ENCODE results near the gene TARS1.

Gene TARS1

DNA sequence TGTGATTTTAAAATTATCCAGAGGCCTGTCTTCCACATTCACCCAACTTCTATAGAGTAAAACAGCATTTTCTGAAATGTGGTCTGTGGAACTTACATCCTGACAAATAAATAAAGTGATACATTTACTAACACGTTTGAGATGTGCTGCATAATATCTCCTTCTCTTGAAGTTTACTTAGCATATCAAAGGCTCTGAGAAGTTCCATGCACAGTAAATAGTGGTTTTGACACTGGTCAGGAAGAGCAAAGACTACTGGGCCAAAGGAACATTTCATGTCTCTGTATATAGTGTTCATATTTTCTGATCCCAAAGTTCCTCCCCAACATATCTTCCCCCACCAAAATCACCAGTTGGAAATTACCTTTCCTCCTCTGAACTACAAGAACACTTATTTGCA is 30.5 kb upstream of the TARS1 start (continued):
- TF ChIP-seq, protein P1, sequence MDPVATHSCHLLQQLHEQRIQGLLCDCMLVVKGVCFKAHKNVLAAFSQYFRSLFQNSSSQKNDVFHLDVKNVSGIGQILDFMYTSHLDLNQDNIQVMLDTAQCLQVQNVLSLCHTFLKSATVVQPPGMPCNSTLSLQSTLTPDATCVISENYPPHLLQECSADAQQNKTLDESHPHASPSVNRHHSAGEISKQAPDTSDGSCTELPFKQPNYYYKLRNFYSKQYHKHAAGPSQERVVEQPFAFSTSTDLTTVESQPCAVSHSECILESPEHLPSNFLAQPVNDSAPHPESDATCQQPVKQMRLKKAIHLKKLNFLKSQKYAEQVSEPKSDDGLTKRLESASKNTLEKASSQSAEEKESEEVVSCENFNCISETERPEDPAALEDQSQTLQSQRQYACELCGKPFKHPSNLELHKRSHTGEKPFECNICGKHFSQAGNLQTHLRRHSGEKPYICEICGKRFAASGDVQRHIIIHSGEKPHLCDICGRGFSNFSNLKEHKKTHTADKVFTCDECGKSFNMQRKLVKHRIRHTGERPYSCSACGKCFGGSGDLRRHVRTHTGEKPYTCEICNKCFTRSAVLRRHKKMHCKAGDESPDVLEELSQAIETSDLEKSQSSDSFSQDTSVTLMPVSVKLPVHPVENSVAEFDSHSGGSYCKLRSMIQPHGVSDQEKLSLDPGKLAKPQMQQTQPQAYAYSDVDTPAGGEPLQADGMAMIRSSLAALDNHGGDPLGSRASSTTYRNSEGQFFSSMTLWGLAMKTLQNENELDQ (tag by site-specific recombination; IDR thresholded peaks at IDR 0.05; ENCODE audit: low read depth), result no peak
- TF ChIP-seq ZFP37 (tag by site-specific recombination; IDR thresholded peaks at IDR 0.05), result no peak
- TF ChIP-seq ZNF768 (tag by site-specific recombination; IDR thresholded peaks at IDR 0.05), result no peak
- TF ChIP-seq ZNF292 (tag by site-specific recombination; IDR thresholded peaks at IDR 0.05; ENCODE audit: borderline replicate concordance, low read depth), result no peak

DNA sequence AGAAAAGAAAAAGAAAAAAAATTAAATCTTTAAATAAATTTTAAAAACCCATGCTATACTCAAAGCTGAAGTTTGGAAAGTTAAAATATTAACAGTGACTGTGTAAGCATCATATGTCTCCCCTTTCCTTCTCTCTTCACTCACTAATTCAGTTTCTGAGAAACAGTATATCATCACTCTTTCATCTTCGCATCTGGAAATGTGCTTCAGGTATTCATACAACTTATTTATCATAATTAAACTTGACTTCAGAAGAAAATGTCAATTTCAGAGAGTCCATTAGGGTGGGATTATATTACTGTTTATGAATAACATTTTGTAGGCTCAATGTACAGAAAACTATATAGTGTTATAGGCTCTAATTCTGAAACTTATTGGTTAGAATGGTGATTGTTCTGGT is 29.3 kb upstream of the TARS1 start:
- Histone ChIP-seq H3K4me3 (ENCODE audit: low read depth, low read length) (no peak overlapping the region), H3K9me3 (ENCODE audit: control insufficient read depth, insufficient read depth, low read depth, low read length) (no peaks in the 10 kb centered on the region), H3K27ac (ENCODE audit: extremely low read depth, low read depth, low read length) (no peak overlapping the region), H3K4me1 (ENCODE audit: control insufficient read depth, insufficient read depth, low read length) (no peaks in the 10 kb centered on the region), H3K36me3 (ENCODE audit: control insufficient read depth in 2 of 2, insufficient read depth in 1 of 2, low read length in 2 of 2) (no peaks in the 10 kb centered on the region)
- ChIA-PET CTCF (no interaction called here), POLR2A (no interaction called here)
- TF ChIP-seq ZFP41 (tag by site-specific recombination; IDR thresholded peaks at IDR 0.05; ENCODE audit: borderline replicate concordance) (no peak), ZNF529 (tag by site-specific recombination; IDR thresholded peaks at IDR 0.05; ENCODE audit: insufficient replicate concordance) (no peak), ZNF155 (tag by site-specific recombination; IDR thresholded peaks at IDR 0.05) (no peak), PRDM1 (tag by site-specific recombination; IDR thresholded peaks at IDR 0.05) (no peak)
- TF ChIP-seq, protein P2, sequence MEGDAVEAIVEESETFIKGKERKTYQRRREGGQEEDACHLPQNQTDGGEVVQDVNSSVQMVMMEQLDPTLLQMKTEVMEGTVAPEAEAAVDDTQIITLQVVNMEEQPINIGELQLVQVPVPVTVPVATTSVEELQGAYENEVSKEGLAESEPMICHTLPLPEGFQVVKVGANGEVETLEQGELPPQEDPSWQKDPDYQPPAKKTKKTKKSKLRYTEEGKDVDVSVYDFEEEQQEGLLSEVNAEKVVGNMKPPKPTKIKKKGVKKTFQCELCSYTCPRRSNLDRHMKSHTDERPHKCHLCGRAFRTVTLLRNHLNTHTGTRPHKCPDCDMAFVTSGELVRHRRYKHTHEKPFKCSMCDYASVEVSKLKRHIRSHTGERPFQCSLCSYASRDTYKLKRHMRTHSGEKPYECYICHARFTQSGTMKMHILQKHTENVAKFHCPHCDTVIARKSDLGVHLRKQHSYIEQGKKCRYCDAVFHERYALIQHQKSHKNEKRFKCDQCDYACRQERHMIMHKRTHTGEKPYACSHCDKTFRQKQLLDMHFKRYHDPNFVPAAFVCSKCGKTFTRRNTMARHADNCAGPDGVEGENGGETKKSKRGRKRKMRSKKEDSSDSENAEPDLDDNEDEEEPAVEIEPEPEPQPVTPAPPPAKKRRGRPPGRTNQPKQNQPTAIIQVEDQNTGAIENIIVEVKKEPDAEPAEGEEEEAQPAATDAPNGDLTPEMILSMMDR (tag by site-specific recombination; IDR thresholded peaks at IDR 0.05), result no peak
- TF ChIP-seq, protein P3, sequence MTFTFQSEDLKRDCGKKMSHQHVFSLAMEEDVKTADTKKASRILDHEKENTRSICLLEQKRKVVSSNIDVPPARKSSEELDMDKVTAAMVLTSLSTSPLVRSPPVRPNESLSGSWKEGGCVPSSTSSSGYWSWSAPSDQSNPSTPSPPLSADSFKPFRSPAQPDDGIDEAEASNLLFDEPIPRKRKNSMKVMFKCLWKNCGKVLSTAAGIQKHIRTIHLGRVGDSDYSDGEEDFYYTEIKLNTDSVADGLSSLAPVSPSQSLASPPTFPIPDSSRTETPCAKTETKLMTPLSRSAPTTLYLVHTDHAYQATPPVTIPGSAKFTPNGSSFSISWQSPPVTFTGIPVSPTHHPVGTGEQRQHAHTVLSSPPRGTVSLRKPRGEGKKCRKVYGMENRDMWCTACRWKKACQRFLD (tag by site-specific recombination; IDR thresholded peaks at IDR 0.05), result no peak
- TF ChIP-seq, protein P4, sequence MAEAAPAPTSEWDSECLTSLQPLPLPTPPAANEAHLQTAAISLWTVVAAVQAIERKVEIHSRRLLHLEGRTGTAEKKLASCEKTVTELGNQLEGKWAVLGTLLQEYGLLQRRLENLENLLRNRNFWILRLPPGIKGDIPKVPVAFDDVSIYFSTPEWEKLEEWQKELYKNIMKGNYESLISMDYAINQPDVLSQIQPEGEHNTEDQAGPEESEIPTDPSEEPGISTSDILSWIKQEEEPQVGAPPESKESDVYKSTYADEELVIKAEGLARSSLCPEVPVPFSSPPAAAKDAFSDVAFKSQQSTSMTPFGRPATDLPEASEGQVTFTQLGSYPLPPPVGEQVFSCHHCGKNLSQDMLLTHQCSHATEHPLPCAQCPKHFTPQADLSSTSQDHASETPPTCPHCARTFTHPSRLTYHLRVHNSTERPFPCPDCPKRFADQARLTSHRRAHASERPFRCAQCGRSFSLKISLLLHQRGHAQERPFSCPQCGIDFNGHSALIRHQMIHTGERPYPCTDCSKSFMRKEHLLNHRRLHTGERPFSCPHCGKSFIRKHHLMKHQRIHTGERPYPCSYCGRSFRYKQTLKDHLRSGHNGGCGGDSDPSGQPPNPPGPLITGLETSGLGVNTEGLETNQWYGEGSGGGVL (tag by site-specific recombination; IDR thresholded peaks at IDR 0.05), result no peak
- TF ChIP-seq, protein P5, sequence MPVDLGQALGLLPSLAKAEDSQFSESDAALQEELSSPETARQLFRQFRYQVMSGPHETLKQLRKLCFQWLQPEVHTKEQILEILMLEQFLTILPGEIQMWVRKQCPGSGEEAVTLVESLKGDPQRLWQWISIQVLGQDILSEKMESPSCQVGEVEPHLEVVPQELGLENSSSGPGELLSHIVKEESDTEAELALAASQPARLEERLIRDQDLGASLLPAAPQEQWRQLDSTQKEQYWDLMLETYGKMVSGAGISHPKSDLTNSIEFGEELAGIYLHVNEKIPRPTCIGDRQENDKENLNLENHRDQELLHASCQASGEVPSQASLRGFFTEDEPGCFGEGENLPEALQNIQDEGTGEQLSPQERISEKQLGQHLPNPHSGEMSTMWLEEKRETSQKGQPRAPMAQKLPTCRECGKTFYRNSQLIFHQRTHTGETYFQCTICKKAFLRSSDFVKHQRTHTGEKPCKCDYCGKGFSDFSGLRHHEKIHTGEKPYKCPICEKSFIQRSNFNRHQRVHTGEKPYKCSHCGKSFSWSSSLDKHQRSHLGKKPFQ (tag by site-specific recombination; IDR thresholded peaks at IDR 0.05), result no peak

DNA sequence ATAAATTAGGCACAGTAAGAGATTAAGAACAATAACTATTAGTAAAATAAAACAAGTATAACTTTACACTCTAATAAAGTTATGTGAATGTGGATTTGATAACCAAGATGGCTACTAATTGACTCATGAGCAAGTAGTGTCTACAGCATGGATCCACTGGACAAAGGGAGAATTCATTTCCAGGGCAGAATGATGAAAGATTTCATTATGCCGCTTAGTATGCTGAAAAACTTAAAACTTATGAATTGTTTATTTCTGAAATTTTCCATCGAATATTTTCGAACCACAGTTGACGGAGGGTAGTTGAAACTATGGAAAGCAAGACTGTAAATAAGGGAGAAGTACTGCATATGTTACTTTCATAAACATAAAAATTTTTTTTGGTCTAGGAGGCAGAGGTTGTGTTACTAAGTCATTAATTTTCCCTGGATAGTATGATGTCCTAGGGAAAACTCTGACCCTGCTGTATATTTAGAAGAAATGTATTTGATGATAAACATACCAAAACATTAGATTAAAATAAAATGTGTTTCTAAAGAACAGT is 24.9 kb upstream of the TARS1 start:
- H3K9me3 ChIP-seq (ENCODE audit: control insufficient read depth, insufficient read depth, low read depth, low read length), result no peaks in the 10 kb centered on the region
- no peak overlapping the region for H3K4me3 ChIP-seq (ENCODE audit: low read depth, low read length)
- H3K4me1 ChIP-seq (ENCODE audit: control insufficient read depth, insufficient read depth, low read length), result no peaks in the 10 kb centered on the region
- ChIA-PET POLR2A (no interaction called here), CTCF (no interaction called here)
- H3K36me3 ChIP-seq (ENCODE audit: control insufficient read depth in 2 of 2, insufficient read depth in 1 of 2, low read length in 2 of 2), result no peaks in the 10 kb centered on the region
- H3K27ac ChIP-seq (ENCODE audit: extremely low read depth, low read depth, low read length), result no peak overlapping the region
- no peak for TF ChIP-seq REPIN1 (tag by site-specific recombination; IDR thresholded peaks at IDR 0.05; ENCODE audit: low read depth)
- TF ChIP-seq SP7 (tag by site-specific recombination; IDR thresholded peaks at IDR 0.05), result no peak
- no peak for TF ChIP-seq ZNF626 (tag by site-specific recombination; IDR thresholded peaks at IDR 0.05)
- TF ChIP-seq, protein P6, sequence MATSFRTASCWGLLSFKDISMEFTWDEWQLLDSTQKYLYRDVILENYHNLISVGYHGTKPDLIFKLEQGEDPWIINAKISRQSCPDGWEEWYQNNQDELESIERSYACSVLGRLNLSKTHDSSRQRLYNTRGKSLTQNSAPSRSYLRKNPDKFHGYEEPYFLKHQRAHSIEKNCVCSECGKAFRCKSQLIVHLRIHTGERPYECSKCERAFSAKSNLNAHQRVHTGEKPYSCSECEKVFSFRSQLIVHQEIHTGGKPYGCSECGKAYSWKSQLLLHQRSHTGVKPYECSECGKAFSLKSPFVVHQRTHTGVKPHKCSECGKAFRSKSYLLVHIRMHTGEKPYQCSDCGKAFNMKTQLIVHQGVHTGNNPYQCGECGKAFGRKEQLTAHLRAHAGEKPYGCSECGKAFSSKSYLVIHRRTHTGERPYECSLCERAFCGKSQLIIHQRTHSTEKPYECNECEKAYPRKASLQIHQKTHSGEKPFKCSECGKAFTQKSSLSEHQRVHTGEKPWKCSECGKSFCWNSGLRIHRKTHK (tag by site-specific recombination; IDR thresholded peaks at IDR 0.05), result no peak
- no peak for TF ChIP-seq RBAK (tag by site-specific recombination; IDR thresholded peaks at IDR 0.05)
- TF ChIP-seq, protein P7, sequence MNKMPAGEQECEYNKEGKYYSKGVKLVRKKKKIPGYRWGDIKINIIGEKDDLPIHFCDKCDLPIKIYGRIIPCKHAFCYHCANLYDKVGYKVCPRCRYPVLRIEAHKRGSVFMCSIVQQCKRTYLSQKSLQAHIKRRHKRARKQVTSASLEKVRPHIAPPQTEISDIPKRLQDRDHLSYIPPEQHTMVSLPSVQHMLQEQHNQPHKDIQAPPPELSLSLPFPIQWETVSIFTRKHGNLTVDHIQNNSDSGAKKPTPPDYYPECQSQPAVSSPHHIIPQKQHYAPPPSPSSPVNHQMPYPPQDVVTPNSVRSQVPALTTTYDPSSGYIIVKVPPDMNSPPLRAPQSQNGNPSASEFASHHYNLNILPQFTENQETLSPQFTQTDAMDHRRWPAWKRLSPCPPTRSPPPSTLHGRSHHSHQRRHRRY (tag by site-specific recombination; IDR thresholded peaks at IDR 0.05), result no peak
- TF ChIP-seq ZNF658 (tag by site-specific recombination; IDR thresholded peaks at IDR 0.05), result no peak
- TF ChIP-seq ZNF19 (tag by site-specific recombination; IDR thresholded peaks at IDR 0.05; ENCODE audit: low read depth), result no peak
- no peak for TF ChIP-seq ZNF548 (tag by site-specific recombination; IDR thresholded peaks at IDR 0.05)
